Fibroblast of pulmonary artery (primary cell): Measurements from ENCODE around the gene LDB2.
A peak's percentile ranks its signal among the peaks of the same experiment; 100 is the strongest.
"Not testable (repeated sequence)": the region's sequence is repeated elsewhere in the genome, so short reads cannot be mapped to it uniquely, and the experiment has no call there.

Experiments
- DNase-seq: peaks from one replicate; pipeline ENCODE4 v3.0.0-alpha.2; 2010; ENCODE audit warnings: low read depth
- H3K4me3 ChIP-seq: replicated peaks from 2 replicates; pipeline ENCODE4 v1.5.1; 2011; ENCODE audit warnings: low read depth, mild to moderate bottlenecking, control low read depth, low read length, moderate library complexity
- TF ChIP-seq, protein P1 (sequence below): IDR thresholded peaks from 2 replicates; pipeline ENCODE4 v1.5.1; 2011; ENCODE audit warnings: mild to moderate bottlenecking, control low read depth, low read length, inconsistent platforms; ENCODE audit errors: missing control alignments

Gene LDB2

GRCh38 chr4:16524911-16525554, 373.4 kb downstream of the LDB2 start:
- peak; percentile 94 for DNase-seq
- H3K4me3 ChIP-seq, result no peak overlapping the region
- TF ChIP-seq, protein P1, sequence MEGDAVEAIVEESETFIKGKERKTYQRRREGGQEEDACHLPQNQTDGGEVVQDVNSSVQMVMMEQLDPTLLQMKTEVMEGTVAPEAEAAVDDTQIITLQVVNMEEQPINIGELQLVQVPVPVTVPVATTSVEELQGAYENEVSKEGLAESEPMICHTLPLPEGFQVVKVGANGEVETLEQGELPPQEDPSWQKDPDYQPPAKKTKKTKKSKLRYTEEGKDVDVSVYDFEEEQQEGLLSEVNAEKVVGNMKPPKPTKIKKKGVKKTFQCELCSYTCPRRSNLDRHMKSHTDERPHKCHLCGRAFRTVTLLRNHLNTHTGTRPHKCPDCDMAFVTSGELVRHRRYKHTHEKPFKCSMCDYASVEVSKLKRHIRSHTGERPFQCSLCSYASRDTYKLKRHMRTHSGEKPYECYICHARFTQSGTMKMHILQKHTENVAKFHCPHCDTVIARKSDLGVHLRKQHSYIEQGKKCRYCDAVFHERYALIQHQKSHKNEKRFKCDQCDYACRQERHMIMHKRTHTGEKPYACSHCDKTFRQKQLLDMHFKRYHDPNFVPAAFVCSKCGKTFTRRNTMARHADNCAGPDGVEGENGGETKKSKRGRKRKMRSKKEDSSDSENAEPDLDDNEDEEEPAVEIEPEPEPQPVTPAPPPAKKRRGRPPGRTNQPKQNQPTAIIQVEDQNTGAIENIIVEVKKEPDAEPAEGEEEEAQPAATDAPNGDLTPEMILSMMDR, result no peak

DNA sequence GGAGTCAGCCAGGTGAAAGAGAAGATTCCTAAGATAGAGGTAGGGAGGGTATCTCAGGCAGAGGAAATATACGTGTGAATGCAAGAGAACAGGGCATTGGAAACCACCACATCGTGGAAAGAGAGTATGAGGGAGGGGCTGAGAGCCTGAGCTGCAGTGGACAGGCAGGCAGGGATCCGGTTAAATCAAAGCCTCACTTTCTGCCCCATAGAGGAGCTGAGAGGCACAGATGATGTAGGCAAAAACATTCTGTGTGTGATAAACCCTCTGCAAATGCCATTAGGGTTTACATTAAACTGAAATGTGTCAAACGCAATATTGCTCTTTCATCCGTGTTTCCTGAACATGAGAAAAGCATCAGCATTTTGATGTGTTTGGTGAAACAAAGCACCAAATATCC, 374.0 kb downstream of the LDB2 start:
- no peak for DNase-seq
- TF ChIP-seq, protein P1, result no peak
- no peak overlapping the region for H3K4me3 ChIP-seq

- not testable (repeated sequence) for DNase-seq, H3K4me3 ChIP-seq
Observed at GRCh38 chr4:16523526-16523925, 374.9 kb downstream of the LDB2 start.

GRCh38 chr4:16521156-16521915, 377.1 kb downstream of the LDB2 start:
- TF ChIP-seq, protein P1, result no peak
- DNase-seq, result no peak
- no peak overlapping the region for H3K4me3 ChIP-seq

DNA sequence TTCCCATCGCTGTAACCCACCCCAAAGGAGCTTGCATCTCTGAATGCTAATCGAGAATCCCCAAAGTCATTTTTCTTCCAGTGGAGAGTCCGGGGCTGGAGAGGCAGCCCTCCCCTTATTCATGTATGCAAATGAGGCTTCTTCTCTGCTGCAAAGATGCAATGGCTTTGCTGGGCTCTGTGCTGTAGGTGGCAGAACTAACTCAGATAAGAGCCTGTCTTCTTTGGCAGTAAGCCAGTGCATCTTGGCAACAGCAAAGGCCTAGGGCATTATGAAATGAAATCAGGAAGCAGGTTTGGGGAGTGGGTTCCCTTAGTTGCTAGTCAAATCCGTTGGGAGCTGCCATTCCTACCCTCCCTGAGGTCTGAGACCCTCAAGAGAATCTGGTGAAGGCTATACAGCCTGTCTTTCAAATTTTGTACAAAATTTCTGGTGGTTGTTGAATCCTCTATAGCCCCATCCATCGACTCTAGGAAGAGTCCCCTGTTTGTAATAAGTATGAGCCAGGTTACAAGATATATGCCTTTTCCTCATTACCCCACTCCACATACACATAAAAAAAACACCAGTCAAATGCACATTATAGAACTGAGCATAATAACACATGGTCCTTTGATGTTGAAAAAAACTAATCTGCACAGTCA, 381.5 kb downstream of the LDB2 start:
- H3K4me3 ChIP-seq, result no peak overlapping the region
- TF ChIP-seq, protein P1, result peak; percentile 50
- peak; percentile 82 for DNase-seq

DNA sequence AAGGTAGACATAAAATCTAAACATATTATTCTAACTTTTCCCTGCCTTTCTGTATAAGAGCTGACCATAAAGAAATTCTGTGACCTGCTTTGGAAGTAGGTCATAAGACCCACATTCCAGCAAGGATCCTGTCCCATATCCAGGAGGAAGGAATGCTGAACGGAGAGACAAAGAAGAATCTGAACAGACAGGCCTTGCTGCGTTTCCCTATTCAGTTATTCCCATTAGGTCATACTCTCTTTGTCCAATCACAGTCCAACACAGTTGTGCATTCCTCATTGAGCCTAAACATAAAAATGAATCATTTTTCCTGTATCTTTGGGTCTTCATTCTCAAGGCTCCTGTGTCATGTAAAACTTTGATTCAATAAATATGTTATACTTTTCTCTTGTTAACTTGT, 384.6 kb downstream of the LDB2 start:
- H3K4me3 ChIP-seq, result no peak overlapping the region
- TF ChIP-seq, protein P1, result no peak
- no peak for DNase-seq

DNA sequence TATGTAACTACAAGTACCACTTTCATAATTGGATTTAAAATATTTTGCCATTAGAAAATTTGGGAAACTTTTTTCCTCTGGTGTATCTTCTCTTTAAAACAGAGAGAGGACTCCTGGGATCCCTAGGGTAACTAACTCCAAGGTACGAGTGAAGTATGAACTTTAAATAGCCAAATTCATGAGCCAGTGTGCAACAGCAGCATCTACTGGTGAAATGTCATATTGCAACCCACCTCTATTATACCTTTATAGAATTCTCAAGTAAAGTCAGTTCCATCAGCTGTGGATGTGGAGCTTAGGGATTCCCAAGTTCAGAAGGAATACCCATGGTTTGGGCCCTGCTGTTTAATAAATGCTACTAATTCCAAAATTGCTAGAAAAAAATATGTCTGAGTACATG, 389.5 kb downstream of the LDB2 start:
- DNase-seq, result no peak
- no peak overlapping the region for H3K4me3 ChIP-seq
- TF ChIP-seq, protein P1, result peak; percentile 43
